Bronchial epithelial cell (primary cell): Measurements from ENCODE around the gene SGK2. TPM values are rescaled to one million over a fixed set of nuclear protein-coding genes. Genes with fewer than 3 reads are reported as not detected.
A peak's percentile ranks its signal among the peaks of the same experiment; 100 is the strongest.
"Not testable (repeated sequence)": the region's sequence is repeated elsewhere in the genome, so short reads cannot be mapped to it uniquely, and the experiment has no call there.

Experiments
- DNase-seq: peaks from one replicate; pipeline ENCODE4 v3.0.0-alpha.2; 2010; ENCODE audit warnings: low read depth
- FAIRE-seq: peaks from 2 replicates; lab custom pipeline; 2011; peaks lifted over from hg19 to GRCh38; lab: Jason Lieb, UNC
- H3K27me3 ChIP-seq: 2 replicates; pipeline ENCODE4 v1.5.1; 2011; ENCODE audit warnings: low read length; ENCODE audit not compliant: control insufficient read depth, insufficient read depth
- H3K36me3 ChIP-seq: 2 replicates; pipeline ENCODE4 v1.5.1; 2011; ENCODE audit warnings: low read length; ENCODE audit not compliant: control insufficient read depth, insufficient read depth
- H3K4me3 ChIP-seq: 2 replicates; pipeline ENCODE4 v1.5.1; 2011; ENCODE audit warnings: mild to moderate bottlenecking, low read depth, low read length, control low read depth
- CTCF ChIP-seq: IDR thresholded peaks from 2 replicates; pipeline ENCODE4 v1.5.1; 2011; ENCODE audit warnings: mild to moderate bottlenecking, moderate library complexity, low read length, control low read depth, inconsistent platforms; ENCODE audit not compliant: insufficient read depth, severe bottlenecking
- total RNA-seq: library from RNA; depleted of rRNA; stranded (reverse); fragments of >200 nt; gene quantifications from 2 replicates; pipeline ENCODE4 v1.2.1, GENCODE V29; 2014

Gene SGK2
- total RNA-seq, 1 donor from 2014 or later, result 0.53 TPM

- FAIRE-seq (no peak), DNase-seq (no peak)
- H3K36me3 ChIP-seq, result no peaks in the 10 kb centered on the region
Observed at GRCh38 chr20:43586641-43587040, 27.8 kb downstream of the SGK2 start.

GRCh38 chr20:43588526-43588925 is 29.7 kb downstream of the SGK2 start:
- not testable (repeated sequence) for H3K36me3 ChIP-seq, DNase-seq, FAIRE-seq, H3K27me3 ChIP-seq, H3K4me3 ChIP-seq

More at GRCh38 chr20:43586641-43587040, 27.8 kb downstream of the SGK2 start:
- Histone ChIP-seq H3K4me3 (no peak overlapping the region), H3K27me3 (no peaks in the 10 kb centered on the region)
- no peak for TF ChIP-seq CTCF

GRCh38 chr20:43590036-43590391 is 31.2 kb downstream of the SGK2 start:
- Histone ChIP-seq H3K27me3 (no peaks in the 10 kb centered on the region), H3K4me3 (peak overlapping the region; percentile 78), H3K36me3 (no peaks in the 10 kb centered on the region)
- TF ChIP-seq CTCF, result no peak
- DNase-seq (no peak), FAIRE-seq (no peak)

DNA sequence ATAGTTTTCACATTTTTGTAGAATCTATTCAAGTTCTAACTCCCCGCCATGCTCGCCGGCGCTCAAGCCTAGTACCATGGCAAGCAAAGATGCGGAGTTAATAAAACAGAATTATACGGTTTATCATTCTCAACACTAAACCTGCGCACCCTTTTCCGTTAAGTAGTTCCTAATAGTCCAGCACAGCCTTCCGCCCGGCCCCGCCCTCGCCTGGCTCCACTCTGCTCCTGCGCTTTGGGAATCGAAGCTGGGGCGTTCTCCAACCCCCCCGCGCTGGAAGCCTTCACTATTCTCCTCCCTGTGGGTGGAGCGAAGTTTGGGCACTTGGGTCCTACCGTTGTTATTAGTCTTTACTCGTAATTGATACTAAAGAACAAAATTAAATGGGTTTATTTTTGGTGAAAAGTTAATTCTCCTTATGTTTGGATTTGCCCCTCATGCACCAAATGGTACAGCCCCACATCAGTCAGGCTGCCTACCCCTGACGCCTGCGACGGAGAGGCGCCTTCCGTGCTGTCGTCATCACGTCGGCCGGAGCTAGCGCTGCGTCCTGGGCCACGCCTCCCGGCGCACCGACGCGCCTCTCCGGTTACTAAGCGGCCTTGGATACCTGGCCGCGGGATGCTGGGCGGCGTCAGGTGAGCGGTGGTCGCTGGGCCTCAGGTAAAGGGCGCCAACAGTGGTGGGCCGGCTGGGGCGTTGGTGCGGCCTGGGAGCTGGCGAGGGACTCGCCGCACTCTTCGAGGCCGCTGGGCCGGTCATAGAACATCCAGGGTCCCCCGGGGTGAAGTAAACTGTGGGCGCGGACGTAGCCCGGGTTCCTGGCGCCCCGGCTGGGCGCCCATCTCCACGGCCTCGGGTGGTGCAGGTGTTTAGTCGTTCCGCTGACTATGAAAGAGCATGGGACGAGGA is 31.8 kb downstream of the SGK2 start, which contains the start of gene IFT52:
Gene IFT52, plus strand, starts transcription at position 546 of the 912 bp plus-strand sequence. CDS start 3,762 bp downstream, outside the sequence.
- Histone ChIP-seq H3K27me3 (no peaks in the 10 kb centered on the region), H3K4me3 (peak within 1 kb of the TSS; percentile 78), H3K36me3 (no peaks in the 10 kb centered on the region)
- DNase-seq, result peak; percentile 86
- TF ChIP-seq CTCF, result no peak
- no peak for FAIRE-seq

- H3K4me3 ChIP-seq, DNase-seq, FAIRE-seq, H3K36me3 ChIP-seq, H3K27me3 ChIP-seq: not testable (repeated sequence)
Observed at GRCh38 chr20:43601960-43602359, 43.1 kb downstream of the SGK2 start.

DNA sequence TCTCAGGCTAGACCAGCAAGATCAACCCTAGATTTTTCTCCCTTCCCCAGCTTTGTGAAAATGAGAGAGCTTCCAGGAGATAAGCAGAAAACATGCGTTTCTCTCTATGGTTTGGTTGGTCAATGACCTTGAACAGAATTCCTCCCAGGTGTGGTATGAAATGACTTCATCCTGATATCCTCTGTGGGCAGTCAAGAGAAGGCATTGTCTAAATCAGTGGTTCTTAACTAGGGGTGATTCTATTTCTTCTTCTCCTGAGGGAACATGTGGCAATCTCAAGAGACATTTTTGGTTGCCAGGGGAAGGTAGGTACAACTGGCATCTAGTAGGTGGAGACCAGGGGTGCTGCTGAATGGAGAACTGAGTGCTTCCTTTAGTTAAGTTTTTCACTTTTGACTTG is 44.3 kb downstream of the SGK2 start:
- Histone ChIP-seq H3K36me3 (peaks cover 3% of the 10 kb centered on the region), H3K4me3 (no peak overlapping the region), H3K27me3 (no peaks in the 10 kb centered on the region)
- TF ChIP-seq CTCF, result no peak
- DNase-seq (no peak), FAIRE-seq (no peak)
